K562 (cell line): Measurements from ENCODE around the gene PCK2. TPM values are rescaled to one million over a fixed set of nuclear protein-coding genes. Genes with fewer than 3 reads are reported as not detected.
A peak's percentile ranks its signal among the peaks of the same experiment; 100 is the strongest.

Experiments
- ATAC-seq: fragments of 200-7000 bp; cut with Tn5 transposase; 3 replicates; pipeline ENCODE4 v1.9.1; 2020; ENCODE audit warnings: moderate library complexity
- BruUV-seq: library from RNA; stranded (reverse); fragments of 400-500 nt; replicated peaks from 2 replicates; lab custom pipeline; 2021; lab: Mats Ljungman, UMichigan
- CTCF ChIA-PET: fragments of 300-600 bp; formaldehyde crosslinking; extraction: SDS; loops from one replicate; lab custom pipeline; 2021; ENCODE audit warnings: low intra/inter-chr PET ratio; lab: Yijun Ruan, JAX
- POLR2A ChIA-PET: fragments of 300-600, 350-650 bp; sonication (Branson Sonifier 250); formaldehyde crosslinking; extraction: SDS; loops from one replicate; lab custom pipeline; 2021; ENCODE audit warnings: antibody characterized with exemption, inconsistent platforms; lab: Yijun Ruan, JAX
- DNase-seq, 4 experiments: peaks; one replicate each; pipeline versions ENCODE4 v3.0.0 to v3.0.0-alpha.2; 2011 to 2018; ENCODE audit warnings: low spot score in 3 of 4, mixed read lengths in 3 of 4; ENCODE audit errors: extremely low read depth in 1 of 4
- FAIRE-seq: peaks from 2 replicates; lab custom pipeline; 2011; peaks lifted over from hg19 to GRCh38; lab: Jason Lieb, UNC
- H2AFZ ChIP-seq: 2 replicates; pipeline ENCODE4 v1.6.0; 2011; ENCODE audit warnings: low read depth, low read length, control low read depth, inconsistent platforms
- H3K27ac ChIP-seq: fragments of 200-600 bp; 3 replicates; pipeline ENCODE4 v1.8.0; 2011; ENCODE audit warnings: low read depth, mild to moderate bottlenecking, control low read depth, inconsistent platforms, low read length, moderate library complexity, mixed read lengths; ENCODE audit errors: extremely low read depth
- H3K27me3 ChIP-seq, 2 experiments: fragments of 300-600 bp in 1 of 2; 2 replicates in 1 of 2; 3 replicates in 1 of 2; pipeline versions ENCODE4 v1.6.0 to v1.8.0; 2011; ENCODE audit warnings: inconsistent platforms in 2 of 2, low read length in 2 of 2, mild to moderate bottlenecking in 1 of 2, mixed read lengths in 1 of 2, moderate library complexity in 1 of 2; ENCODE audit not compliant: control insufficient read depth in 2 of 2, insufficient read depth in 2 of 2
- H3K36me3 ChIP-seq: fragments of 300-600 bp; 3 replicates; pipeline ENCODE4 v1.8.0; 2011; ENCODE audit warnings: mild to moderate bottlenecking, low read length, inconsistent platforms; ENCODE audit not compliant: control insufficient read depth, insufficient read depth
- H3K4me1 ChIP-seq, 2 experiments: fragments of 200-600 bp in 1 of 2; replicated peaks in 1 of 2; 2 replicates in 1 of 2; 3 replicates in 1 of 2; pipeline versions ENCODE4 v1.5.1 to v1.8.0; 2011; ENCODE audit warnings: inconsistent platforms in 2 of 2, low read length in 2 of 2, mild to moderate bottlenecking in 1 of 2, mixed read lengths in 1 of 2, moderate library complexity in 1 of 2; ENCODE audit not compliant: control insufficient read depth in 2 of 2, insufficient read depth in 2 of 2
- H3K4me2 ChIP-seq: 2 replicates; pipeline ENCODE4 v1.6.1; 2011; ENCODE audit warnings: low read length, control low read depth, inconsistent platforms, mixed read lengths; ENCODE audit not compliant: insufficient read depth
- H3K4me3 ChIP-seq: fragments of 200-600 bp; sonication (generic), shearing (Covaris generic); 2 replicates; pipeline ENCODE4 v1.5.1; 2016; ENCODE audit warnings: control low read depth, inconsistent platforms
- H3K79me2 ChIP-seq: fragments of 200-600 bp; 3 replicates; pipeline ENCODE4 v1.8.0; 2011; ENCODE audit warnings: low read length, inconsistent platforms; ENCODE audit not compliant: control insufficient read depth, insufficient read depth
- H3K9ac ChIP-seq, 2 experiments: 2 replicates each; pipeline versions ENCODE4 v1.6.0 to v1.6.1; 2011; ENCODE audit warnings: low read depth in 2 of 2, low read length in 2 of 2, control low read depth in 1 of 2, inconsistent platforms in 1 of 2, mild to moderate bottlenecking in 1 of 2, mixed read lengths in 1 of 2; ENCODE audit not compliant: insufficient read depth in 1 of 2
- H3K9me1 ChIP-seq: one replicate; pipeline ENCODE4 v1.6.0; 2011; ENCODE audit warnings: inconsistent platforms, mild to moderate bottlenecking, low read length, moderate library complexity; ENCODE audit not compliant: control insufficient read depth, insufficient read depth
- H3K9me3 ChIP-seq: replicated peaks from 2 replicates; pipeline ENCODE4 v1.5.1; 2011; ENCODE audit warnings: low read depth, low read length, inconsistent platforms; ENCODE audit not compliant: control insufficient read depth, insufficient read depth
- H4K20me1 ChIP-seq: replicated peaks from 2 replicates; pipeline ENCODE4 v1.6.1; 2011; ENCODE audit warnings: low read length, inconsistent platforms, mixed read lengths; ENCODE audit not compliant: control insufficient read depth, insufficient read depth
- ZFP36 ChIP-seq: fragments of 150-350 bp; IDR thresholded peaks from 2 replicates; pipeline ENCODE4 v1.6.1; 2018; ENCODE audit warnings: low read length, low read depth; ENCODE audit not compliant: partially characterized antibody
- WGBS: fragments of 100-300 bp; shearing (Covaris generic); methylation state at CpG from one replicate; pipeline ENCODE4 v1.1.6; 2016; ENCODE audit warnings: low coverage, mixed read lengths; ENCODE audit not compliant: insufficient coverage; ENCODE audit errors: missing lambda C conversion rate; 5-methylcytosine and 5-hydroxymethylcytosine counted together
- in situ Hi-C: fragments of 300-500 bp; cut with MboI; formaldehyde crosslinking; loops from 4 replicates; pipeline ENCODE4 v1.15.0; 2018; ENCODE audit warnings: inconsistent platforms, mixed read lengths
- intact Hi-C: fragments of 100-400 bp; cut with micrococcal nuclease; formaldehyde crosslinking; loops from 2 replicates; pipeline ENCODE4 v1.14.2; 2022
- polyA plus RNA-seq, 8 experiments: library from polyadenylated mRNA; depleted of rRNA in 4 of 8; stranded (reverse) in 5 of 8; unstranded in 3 of 8; fragments of >200 nt; fragmentation: Nextera tagmentation in 2 of 8; fragmentation: Illumina TruSeq in 1 of 8; extraction: Ambion mirVana in 2 of 8; extraction: Trizol in 1 of 8; gene quantifications; 2 replicates each; pipeline versions ENCODE4 v1.2.1 to v1.2.3, GENCODE V29; 2011 to 2014; ENCODE audit warnings: inconsistent platforms in 1 of 8, missing spikeins in 1 of 8
- total RNA-seq, 7 experiments: library from RNA; depleted of rRNA in 6 of 7; stranded (reverse); fragments of >200 nt in 6 of 7; fragmentation: Illumina TruSeq in 2 of 7; extraction: Trizol in 2 of 7; gene quantifications; 2 replicates each; pipeline versions ENCODE4 v1.2.1 to v1.2.3, GENCODE V29; 2011 to 2021; ENCODE audit warnings: low replicate concordance in 1 of 7
- TF ChIP-seq, protein P1 (sequence below): fragments of 450-650 bp; formaldehyde crosslinking; IDR thresholded peaks from 2 replicates; pipeline ENCODE4 v1.4.0; 2022; ENCODE audit warnings: missing genetic modification characterization

PCK2 gene
- total and polyA plus RNA-seq, 9 of the 15 experiments (the other 6 are each of a cell fraction or from before 2014, with no cell fraction given), result 3.3 to 60.9 (median 30.4) TPM

DNA sequence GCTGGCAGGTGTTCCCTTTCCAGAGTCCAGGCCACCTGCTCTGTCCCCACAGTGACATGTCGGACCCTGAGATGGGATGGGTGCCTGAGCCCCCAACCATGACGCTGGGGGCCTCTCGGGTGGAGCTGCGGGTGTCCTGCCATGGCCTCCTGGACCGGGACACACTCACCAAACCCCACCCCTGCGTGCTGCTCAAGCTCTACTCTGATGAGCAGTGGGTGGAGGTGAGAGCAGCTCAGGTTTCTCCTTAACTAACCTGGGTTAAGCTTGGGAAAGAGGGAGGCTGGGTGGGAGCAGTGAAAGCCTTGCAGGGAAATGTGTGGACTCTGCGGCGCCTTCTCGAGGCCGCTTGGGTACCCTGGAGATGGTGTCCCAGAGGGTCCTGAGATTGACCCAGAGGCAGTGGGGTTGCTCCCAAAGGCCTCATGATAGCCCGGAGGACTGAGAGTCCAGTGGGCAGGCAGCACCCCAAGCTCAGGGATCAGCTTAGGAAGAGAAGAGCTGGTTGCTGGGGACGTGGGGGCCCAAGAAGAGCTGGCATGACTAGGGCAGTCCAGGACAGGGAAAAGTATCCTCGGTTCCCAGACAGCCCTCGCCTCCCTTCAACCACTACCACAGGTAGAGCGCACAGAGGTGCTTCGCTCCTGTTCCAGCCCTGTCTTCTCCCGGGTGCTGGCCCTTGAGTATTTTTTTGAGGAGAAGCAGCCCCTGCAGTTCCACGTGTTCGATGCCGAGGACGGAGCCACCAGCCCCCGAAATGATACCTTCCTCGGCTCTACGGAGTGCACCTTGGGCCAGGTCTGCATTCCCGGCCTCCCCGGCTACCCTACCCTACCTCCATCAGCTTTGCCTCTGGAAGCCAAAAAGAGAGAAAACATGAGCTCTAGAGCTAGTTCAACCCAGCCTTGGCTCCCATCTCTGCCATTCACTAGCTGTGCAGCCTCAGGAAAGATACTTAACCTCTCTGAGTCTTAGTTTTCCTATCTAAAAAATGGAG lies 20.9 kb upstream of the PCK2 start:
- TF ChIP-seq, protein P1, sequence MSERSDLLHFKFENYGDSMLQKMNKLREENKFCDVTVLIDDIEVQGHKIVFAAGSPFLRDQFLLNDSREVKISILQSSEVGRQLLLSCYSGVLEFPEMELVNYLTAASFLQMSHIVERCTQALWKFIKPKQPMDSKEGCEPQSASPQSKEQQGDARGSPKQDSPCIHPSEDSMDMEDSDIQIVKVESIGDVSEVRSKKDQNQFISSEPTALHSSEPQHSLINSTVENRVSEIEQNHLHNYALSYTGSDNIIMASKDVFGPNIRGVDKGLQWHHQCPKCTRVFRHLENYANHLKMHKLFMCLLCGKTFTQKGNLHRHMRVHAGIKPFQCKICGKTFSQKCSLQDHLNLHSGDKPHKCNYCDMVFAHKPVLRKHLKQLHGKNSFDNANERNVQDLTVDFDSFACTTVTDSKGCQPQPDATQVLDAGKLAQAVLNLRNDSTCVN (CRISPR knock-in tag), result no peak
- TF ChIP-seq ZFP36, result peak; percentile 12
- H3K4me3 ChIP-seq, result no peak overlapping the region
- no peaks in the 10 kb centered on the region for H3K9me3 ChIP-seq
- no peak overlapping the region for H3K27ac ChIP-seq
- CTCF ChIA-PET, result no interaction called here
- no peak overlapping the region for H2AFZ ChIP-seq
- ATAC-seq, result no peak
- in situ Hi-C loops (no loop called here), intact Hi-C loops (no loop called here)
- no peak overlapping the region for H3K9ac ChIP-seq
- no peak overlapping the region for H3K4me2 ChIP-seq
- no peaks in the 10 kb centered on the region for H3K79me2 ChIP-seq
- H3K36me3 ChIP-seq, result no peaks in the 10 kb centered on the region
- no TSS peak for BruUV-seq
- peaks cover 0 to 39% of the 10 kb centered on the region in 2 experiments; a peak in 3 of 5 replicates for H3K27me3 ChIP-seq
- POLR2A ChIA-PET, result interaction anchor here (0.5 kb wide), 1 partner anchor 21 kb away, joined by 3 read pairs; the partner anchor contains the start of gene PCK2
- H3K4me1 ChIP-seq, result peaks cover 0 to 12% of the 10 kb centered on the region in 2 experiments; a peak in 2 of 5 replicates
- no peaks in the 10 kb centered on the region for H3K9me1 ChIP-seq
- no peak for DNase-seq
- no peaks in the 10 kb centered on the region for H4K20me1 ChIP-seq
- no peak for FAIRE-seq
- 17% methylated on average over 20 of the region's 26 CpGs for WGBS
